Measurements from ENCODE around the gene NUCKS1.
A peak's percentile ranks its signal among the peaks of the same experiment; 100 is the strongest.

NUCKS1 gene

GRCh38 chr1:205668951-205669340 lies 81.0 kb downstream of the NUCKS1 start:
- peak; percentile 48 to 67 for DNase-seq

GRCh38 chr1:205667909-205668643 lies 81.9 kb downstream of the NUCKS1 start:
- peak in 1 of 2 donors; percentile 13 for DNase-seq

- DNase-seq, result no peak
Observed at GRCh38 chr1:205666372-205667166, 83.4 kb downstream of the NUCKS1 start.

GRCh38 chr1:205665201-205666045 lies 84.6 kb downstream of the NUCKS1 start:
- no peak for DNase-seq

- DNase-seq, result no peak
Observed at GRCh38 chr1:205664399-205665017, 85.5 kb downstream of the NUCKS1 start.

- peak; percentile 63 to 75 for DNase-seq
Observed at GRCh38 chr1:205663286-205663936, 86.6 kb downstream of the NUCKS1 start.

Measured in inflammatory macrophage (primary cell).